HL-60 (cell line): ENCODE results near the gene MPRIP.

Experiments used
- DNase-seq, 2 experiments: peaks; one replicate each; pipeline ENCODE4 v3.0.0-alpha.2; 2010 to 2020; ENCODE audit warnings: low read depth in 1 of 2, low spot score in 1 of 2
- H3K27ac ChIP-seq: fragments of 250-450 bp; sonication (Bioruptor Pico); replicated peaks from 2 replicates; pipeline ENCODE4 v1.5.1; 2020; ENCODE audit warnings: mild to moderate bottlenecking, moderate library complexity
- H3K27me3 ChIP-seq: fragments of 250-450 bp; sonication (Bioruptor Pico); 2 replicates; pipeline ENCODE4 v1.5.1; 2021; ENCODE audit warnings: mild to moderate bottlenecking, moderate library complexity; ENCODE audit not compliant: insufficient read depth, poor library complexity, severe bottlenecking
- H3K4me3 ChIP-seq: replicated peaks from 2 replicates; pipeline ENCODE4 v1.5.1; 2011; ENCODE audit warnings: mild to moderate bottlenecking, control low read depth, low read length; ENCODE audit not compliant: insufficient read depth
- GABPA ChIP-seq: IDR thresholded peaks from 2 replicates; pipeline ENCODE4 v1.6.1; 2012; ENCODE audit warnings: low read depth
- POLR2AphosphoS5 ChIP-seq: IDR thresholded peaks from 2 replicates; pipeline ENCODE4 v1.6.1; 2012; ENCODE audit warnings: low read depth
- REST ChIP-seq: IDR thresholded peaks from 2 replicates; pipeline ENCODE4 v1.6.1; 2012; ENCODE audit warnings: low read depth; ENCODE audit not compliant: insufficient replicate concordance
- SPI1 ChIP-seq: IDR thresholded peaks from 2 replicates; pipeline ENCODE4 v1.6.1; 2012; ENCODE audit warnings: low read depth, mild to moderate bottlenecking, borderline replicate concordance
- TF ChIP-seq, protein P1 (sequence below): IDR thresholded peaks from one replicate; pipeline ENCODE4 v1.5.1; 2011; ENCODE audit warnings: low read length, control low read depth, inconsistent platforms; ENCODE audit not compliant: insufficient read depth

MPRIP gene

DNA sequence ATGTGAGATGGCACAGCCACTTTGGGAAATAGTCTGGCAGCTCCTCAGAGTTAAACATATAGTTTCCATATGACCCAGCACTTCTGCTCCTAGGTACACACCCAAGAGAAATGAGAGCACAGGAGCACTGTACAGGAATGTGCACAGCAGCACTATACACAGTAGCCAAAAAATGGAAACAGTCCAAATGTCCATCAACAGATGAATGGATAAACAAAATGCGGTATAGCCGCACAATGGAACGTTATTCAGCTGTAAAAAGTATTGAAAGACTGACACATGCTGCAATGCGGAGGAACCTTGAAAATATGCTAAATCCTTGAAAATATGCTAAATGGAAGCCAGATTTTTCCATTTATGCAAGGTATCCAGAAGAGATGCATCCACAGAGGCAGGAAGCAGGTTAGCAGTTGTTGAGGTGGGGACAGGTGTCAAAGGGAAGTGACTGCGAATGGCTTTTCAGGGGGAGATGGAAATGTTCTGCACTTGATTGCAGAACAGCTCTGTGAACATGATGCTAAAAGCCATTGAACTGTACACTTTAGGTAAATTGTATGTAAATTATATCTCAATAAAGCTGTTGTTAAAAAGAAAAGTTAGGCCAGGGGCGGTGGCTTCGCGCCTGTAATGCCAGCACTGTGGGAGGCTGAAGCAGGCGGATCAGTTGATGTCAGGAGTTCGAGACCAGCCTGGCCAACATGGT, 80.7 kb downstream of the MPRIP start:
- H3K27me3 ChIP-seq = no peaks in the 10 kb centered on the region
- TF ChIP-seq POLR2AphosphoS5 = no peak
- no peak for TF ChIP-seq REST
- no peak for TF ChIP-seq GABPA
- TF ChIP-seq, protein P1, sequence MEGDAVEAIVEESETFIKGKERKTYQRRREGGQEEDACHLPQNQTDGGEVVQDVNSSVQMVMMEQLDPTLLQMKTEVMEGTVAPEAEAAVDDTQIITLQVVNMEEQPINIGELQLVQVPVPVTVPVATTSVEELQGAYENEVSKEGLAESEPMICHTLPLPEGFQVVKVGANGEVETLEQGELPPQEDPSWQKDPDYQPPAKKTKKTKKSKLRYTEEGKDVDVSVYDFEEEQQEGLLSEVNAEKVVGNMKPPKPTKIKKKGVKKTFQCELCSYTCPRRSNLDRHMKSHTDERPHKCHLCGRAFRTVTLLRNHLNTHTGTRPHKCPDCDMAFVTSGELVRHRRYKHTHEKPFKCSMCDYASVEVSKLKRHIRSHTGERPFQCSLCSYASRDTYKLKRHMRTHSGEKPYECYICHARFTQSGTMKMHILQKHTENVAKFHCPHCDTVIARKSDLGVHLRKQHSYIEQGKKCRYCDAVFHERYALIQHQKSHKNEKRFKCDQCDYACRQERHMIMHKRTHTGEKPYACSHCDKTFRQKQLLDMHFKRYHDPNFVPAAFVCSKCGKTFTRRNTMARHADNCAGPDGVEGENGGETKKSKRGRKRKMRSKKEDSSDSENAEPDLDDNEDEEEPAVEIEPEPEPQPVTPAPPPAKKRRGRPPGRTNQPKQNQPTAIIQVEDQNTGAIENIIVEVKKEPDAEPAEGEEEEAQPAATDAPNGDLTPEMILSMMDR = no peak
- TF ChIP-seq SPI1 = no peak
- H3K4me3 ChIP-seq = no peak overlapping the region
- no peak for DNase-seq
- no peak overlapping the region for H3K27ac ChIP-seq

DNA sequence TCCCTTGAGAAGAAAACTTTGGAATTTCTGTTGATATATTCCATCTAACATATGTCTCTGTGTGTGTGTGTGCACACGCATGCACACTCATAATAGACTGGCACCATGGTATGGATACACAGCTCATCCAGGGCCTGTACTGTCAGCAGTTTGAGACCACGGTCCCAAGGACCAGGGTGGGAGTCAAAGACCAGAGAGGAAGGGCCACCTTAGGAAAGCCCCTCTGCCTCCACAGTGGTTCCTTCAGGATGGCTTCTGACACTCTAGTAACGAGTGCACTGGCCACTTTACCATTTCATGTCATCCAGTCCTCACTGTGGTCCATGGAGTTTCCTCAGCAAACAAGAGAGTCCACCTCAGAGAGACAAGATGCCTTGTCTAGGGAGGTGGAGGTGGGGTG, 82.1 kb downstream of the MPRIP start:
- TF ChIP-seq, protein P1 = no peak
- TF ChIP-seq SPI1 (no peak), GABPA (no peak), REST (no peak), POLR2AphosphoS5 (no peak)
- H3K27me3 ChIP-seq = no peaks in the 10 kb centered on the region
- no peak overlapping the region for H3K27ac ChIP-seq
- DNase-seq = no peak
- no peak overlapping the region for H3K4me3 ChIP-seq

DNA sequence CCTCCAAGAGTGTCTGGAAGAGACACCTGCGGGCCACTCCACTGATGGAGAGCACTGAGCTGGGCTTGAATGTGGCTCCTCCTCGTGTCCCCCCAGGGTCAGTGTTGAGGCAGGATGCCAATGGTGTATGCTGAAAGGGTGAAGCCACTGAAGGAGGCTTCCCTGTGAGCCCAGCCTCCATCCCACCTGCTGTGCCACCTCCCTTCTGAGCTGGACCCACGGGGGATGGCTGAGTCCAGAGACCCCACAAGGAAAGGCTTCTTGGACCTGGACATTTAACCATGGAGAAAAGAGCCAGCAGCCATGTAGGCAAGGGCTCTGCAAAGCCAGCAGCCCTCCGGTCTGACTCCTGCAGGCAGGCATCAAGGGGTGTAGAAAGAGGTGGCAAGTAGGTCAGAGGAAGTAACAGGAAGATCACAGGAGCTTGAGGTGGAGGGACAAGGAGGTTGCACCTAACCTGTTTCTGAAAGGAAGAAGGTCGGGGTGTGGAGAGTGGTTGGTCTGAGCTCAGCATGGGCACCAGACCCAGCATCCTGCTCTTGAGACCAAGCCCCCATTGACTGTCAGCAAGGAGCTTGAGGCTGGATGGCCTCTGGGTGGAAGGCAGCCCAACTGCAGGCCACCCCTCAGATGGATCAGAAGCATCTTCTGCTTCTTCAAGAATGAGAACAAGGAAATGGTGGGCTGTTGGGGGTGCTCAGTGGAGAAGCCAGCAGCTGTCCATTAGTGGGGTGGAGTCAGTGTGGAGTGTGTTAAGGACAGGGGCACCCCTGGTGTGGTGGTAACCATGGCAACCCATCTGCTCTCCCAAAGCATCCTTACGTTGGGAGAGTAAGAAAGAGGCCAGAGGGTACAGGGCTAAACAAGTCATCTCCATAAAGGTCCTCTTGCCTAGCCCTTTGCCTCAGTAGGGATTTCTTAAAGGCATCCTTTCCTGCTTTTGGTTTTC, 83.2 kb downstream of the MPRIP start:
- Histone ChIP-seq H3K27me3 (no peaks in the 10 kb centered on the region), H3K27ac (no peak overlapping the region), H3K4me3 (no peak overlapping the region)
- TF ChIP-seq SPI1 = no peak
- no peak for TF ChIP-seq GABPA
- no peak for TF ChIP-seq REST
- TF ChIP-seq POLR2AphosphoS5 = no peak
- TF ChIP-seq, protein P1 = no peak
- no peak for DNase-seq
